K562 (cell line): ENCODE measurements around the gene MMP2. TPM values are rescaled to one million over a fixed set of nuclear protein-coding genes. Genes with fewer than 3 reads are reported as not detected.

ENCODE experiments used
- ATAC-seq: fragments of 200-7000 bp; cut with Tn5 transposase; 3 replicates; pipeline ENCODE4 v1.9.1; 2020; ENCODE audit warnings: moderate library complexity
- BruUV-seq: library from RNA; stranded (reverse); fragments of 400-500 nt; replicated peaks from 2 replicates; lab custom pipeline; 2021; lab: Mats Ljungman, UMichigan
- CTCF ChIA-PET: fragments of 300-600 bp; formaldehyde crosslinking; extraction: SDS; loops from one replicate; lab custom pipeline; 2021; ENCODE audit warnings: low intra/inter-chr PET ratio; lab: Yijun Ruan, JAX
- POLR2A ChIA-PET: fragments of 300-600, 350-650 bp; sonication (Branson Sonifier 250); formaldehyde crosslinking; extraction: SDS; loops from one replicate; lab custom pipeline; 2021; ENCODE audit warnings: antibody characterized with exemption, inconsistent platforms; lab: Yijun Ruan, JAX
- DNase-seq, 4 experiments: peaks; one replicate each; pipeline versions ENCODE4 v3.0.0 to v3.0.0-alpha.2; 2011 to 2018; ENCODE audit warnings: low spot score in 3 of 4, mixed read lengths in 3 of 4; ENCODE audit errors: extremely low read depth in 1 of 4
- FAIRE-seq: peaks from 2 replicates; lab custom pipeline; 2011; peaks lifted over from hg19 to GRCh38; lab: Jason Lieb, UNC
- H2AFZ ChIP-seq: 2 replicates; pipeline ENCODE4 v1.6.0; 2011; ENCODE audit warnings: low read depth, low read length, control low read depth, inconsistent platforms
- H3K27ac ChIP-seq: fragments of 200-600 bp; 3 replicates; pipeline ENCODE4 v1.8.0; 2011; ENCODE audit warnings: low read depth, mild to moderate bottlenecking, control low read depth, inconsistent platforms, low read length, moderate library complexity, mixed read lengths; ENCODE audit errors: extremely low read depth
- H3K27me3 ChIP-seq, 2 experiments: fragments of 300-600 bp in 1 of 2; 2 replicates in 1 of 2; 3 replicates in 1 of 2; pipeline versions ENCODE4 v1.6.0 to v1.8.0; 2011; ENCODE audit warnings: inconsistent platforms in 2 of 2, low read length in 2 of 2, mild to moderate bottlenecking in 1 of 2, mixed read lengths in 1 of 2, moderate library complexity in 1 of 2; ENCODE audit not compliant: control insufficient read depth in 2 of 2, insufficient read depth in 2 of 2
- H3K36me3 ChIP-seq: fragments of 300-600 bp; 3 replicates; pipeline ENCODE4 v1.8.0; 2011; ENCODE audit warnings: mild to moderate bottlenecking, low read length, inconsistent platforms; ENCODE audit not compliant: control insufficient read depth, insufficient read depth
- H3K4me1 ChIP-seq, 2 experiments: fragments of 200-600 bp in 1 of 2; replicated peaks in 1 of 2; 2 replicates in 1 of 2; 3 replicates in 1 of 2; pipeline versions ENCODE4 v1.5.1 to v1.8.0; 2011; ENCODE audit warnings: inconsistent platforms in 2 of 2, low read length in 2 of 2, mild to moderate bottlenecking in 1 of 2, mixed read lengths in 1 of 2, moderate library complexity in 1 of 2; ENCODE audit not compliant: control insufficient read depth in 2 of 2, insufficient read depth in 2 of 2
- H3K4me2 ChIP-seq: 2 replicates; pipeline ENCODE4 v1.6.1; 2011; ENCODE audit warnings: low read length, control low read depth, inconsistent platforms, mixed read lengths; ENCODE audit not compliant: insufficient read depth
- H3K4me3 ChIP-seq: fragments of 200-600 bp; sonication (generic), shearing (Covaris generic); 2 replicates; pipeline ENCODE4 v1.5.1; 2016; ENCODE audit warnings: control low read depth, inconsistent platforms
- H3K79me2 ChIP-seq: fragments of 200-600 bp; 3 replicates; pipeline ENCODE4 v1.8.0; 2011; ENCODE audit warnings: low read length, inconsistent platforms; ENCODE audit not compliant: control insufficient read depth, insufficient read depth
- H3K9ac ChIP-seq, 2 experiments: 2 replicates each; pipeline versions ENCODE4 v1.6.0 to v1.6.1; 2011; ENCODE audit warnings: low read depth in 2 of 2, low read length in 2 of 2, control low read depth in 1 of 2, inconsistent platforms in 1 of 2, mild to moderate bottlenecking in 1 of 2, mixed read lengths in 1 of 2; ENCODE audit not compliant: insufficient read depth in 1 of 2
- H3K9me1 ChIP-seq: one replicate; pipeline ENCODE4 v1.6.0; 2011; ENCODE audit warnings: inconsistent platforms, mild to moderate bottlenecking, low read length, moderate library complexity; ENCODE audit not compliant: control insufficient read depth, insufficient read depth
- H3K9me3 ChIP-seq: replicated peaks from 2 replicates; pipeline ENCODE4 v1.5.1; 2011; ENCODE audit warnings: low read depth, low read length, inconsistent platforms; ENCODE audit not compliant: control insufficient read depth, insufficient read depth
- H4K20me1 ChIP-seq: replicated peaks from 2 replicates; pipeline ENCODE4 v1.6.1; 2011; ENCODE audit warnings: low read length, inconsistent platforms, mixed read lengths; ENCODE audit not compliant: control insufficient read depth, insufficient read depth
- NR2F6 ChIP-seq: fragments of 450-650 bp; formaldehyde crosslinking; IDR thresholded peaks from 2 replicates; pipeline ENCODE4 v1.4.0; 2020; ENCODE audit warnings: mild to moderate bottlenecking
- PTTG1 ChIP-seq: fragments of 450-650 bp; IDR thresholded peaks from 2 replicates; pipeline ENCODE4 v1.6.1; 2016; ENCODE audit warnings: low read depth, mild to moderate bottlenecking, missing genetic modification characterization, missing compliant biosample characterization
- ZNF77 ChIP-seq: fragments of 250-450 bp; sonication (Bioruptor Pico); IDR thresholded peaks from 2 replicates; pipeline ENCODE4 v1.5.0; 2020
- ZNF778 ChIP-seq: fragments of 450-650 bp; formaldehyde crosslinking; IDR thresholded peaks from 2 replicates; pipeline ENCODE4 v1.4.0; 2020; ENCODE audit warnings: mild to moderate bottlenecking, moderate library complexity
- WGBS: fragments of 100-300 bp; shearing (Covaris generic); methylation state at CpG from one replicate; pipeline ENCODE4 v1.1.6; 2016; ENCODE audit warnings: low coverage, mixed read lengths; ENCODE audit not compliant: insufficient coverage; ENCODE audit errors: missing lambda C conversion rate; 5-methylcytosine and 5-hydroxymethylcytosine counted together
- in situ Hi-C: fragments of 300-500 bp; cut with MboI; formaldehyde crosslinking; loops from 4 replicates; pipeline ENCODE4 v1.15.0; 2018; ENCODE audit warnings: inconsistent platforms, mixed read lengths
- intact Hi-C: fragments of 100-400 bp; cut with micrococcal nuclease; formaldehyde crosslinking; loops from 2 replicates; pipeline ENCODE4 v1.14.2; 2022
- polyA plus RNA-seq, 8 experiments: library from polyadenylated mRNA; depleted of rRNA in 4 of 8; stranded (reverse) in 5 of 8; unstranded in 3 of 8; fragments of >200 nt; fragmentation: Nextera tagmentation in 2 of 8; fragmentation: Illumina TruSeq in 1 of 8; extraction: Ambion mirVana in 2 of 8; extraction: Trizol in 1 of 8; gene quantifications; 2 replicates each; pipeline versions ENCODE4 v1.2.1 to v1.2.3, GENCODE V29; 2011 to 2014; ENCODE audit warnings: inconsistent platforms in 1 of 8, missing spikeins in 1 of 8
- total RNA-seq, 7 experiments: library from RNA; depleted of rRNA in 6 of 7; stranded (reverse); fragments of >200 nt in 6 of 7; fragmentation: Illumina TruSeq in 2 of 7; extraction: Trizol in 2 of 7; gene quantifications; 2 replicates each; pipeline versions ENCODE4 v1.2.1 to v1.2.3, GENCODE V29; 2011 to 2021; ENCODE audit warnings: low replicate concordance in 1 of 7
- TF ChIP-seq, protein P1 (sequence below): conservative IDR thresholded peaks from 2 replicates; pipeline ENCODE4 v1.6.1; 2011; ENCODE audit warnings: low read depth, mild to moderate bottlenecking, low read length; ENCODE audit not compliant: control insufficient read depth
- TF ChIP-seq, protein P2 (sequence below), 2 experiments: fragments of 450-650 bp in 1 of 2; sonication (generic) in 1 of 2; formaldehyde crosslinking in 1 of 2; IDR thresholded peaks; 2 replicates each; pipeline versions ENCODE4 v1.7.1 to v1.9.0; 2016 to 2022; ENCODE audit warnings: inconsistent platforms in 1 of 2, mild to moderate bottlenecking in 1 of 2, missing genetic modification reagents in 1 of 2

Gene MMP2
- total and polyA plus RNA-seq, 9 of the 15 experiments (the other 6 are each of a cell fraction or from before 2014, with no cell fraction given): 0.05 to 0.53 TPM; not detected in 7

DNA sequence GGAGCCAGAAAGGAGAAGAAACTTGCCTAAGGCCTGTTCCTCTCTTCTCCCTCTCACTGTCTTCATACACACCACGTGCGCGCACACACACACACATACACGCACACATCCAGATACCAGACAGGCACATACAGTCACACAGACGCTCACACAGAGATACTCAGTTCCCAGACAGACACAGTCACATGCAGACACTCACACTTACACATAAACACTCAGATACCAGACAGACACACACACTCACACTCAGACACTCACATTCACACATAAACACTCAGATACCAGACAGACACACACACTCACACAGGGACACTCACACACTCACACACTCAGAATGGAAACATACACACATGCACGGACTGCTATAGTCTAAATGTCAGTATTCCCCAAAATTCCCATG lies 24.1 kb upstream of the MMP2 start:
- TF ChIP-seq ZNF778 (CRISPR knock-in tag) (no peak), ZNF77 (CRISPR knock-in tag) (no peak), NR2F6 (no peak), PTTG1 (tag) (no peak)
- TF ChIP-seq, protein P1, sequence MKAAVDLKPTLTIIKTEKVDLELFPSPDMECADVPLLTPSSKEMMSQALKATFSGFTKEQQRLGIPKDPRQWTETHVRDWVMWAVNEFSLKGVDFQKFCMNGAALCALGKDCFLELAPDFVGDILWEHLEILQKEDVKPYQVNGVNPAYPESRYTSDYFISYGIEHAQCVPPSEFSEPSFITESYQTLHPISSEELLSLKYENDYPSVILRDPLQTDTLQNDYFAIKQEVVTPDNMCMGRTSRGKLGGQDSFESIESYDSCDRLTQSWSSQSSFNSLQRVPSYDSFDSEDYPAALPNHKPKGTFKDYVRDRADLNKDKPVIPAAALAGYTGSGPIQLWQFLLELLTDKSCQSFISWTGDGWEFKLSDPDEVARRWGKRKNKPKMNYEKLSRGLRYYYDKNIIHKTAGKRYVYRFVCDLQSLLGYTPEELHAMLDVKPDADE: no peak
- TF ChIP-seq, protein P2, sequence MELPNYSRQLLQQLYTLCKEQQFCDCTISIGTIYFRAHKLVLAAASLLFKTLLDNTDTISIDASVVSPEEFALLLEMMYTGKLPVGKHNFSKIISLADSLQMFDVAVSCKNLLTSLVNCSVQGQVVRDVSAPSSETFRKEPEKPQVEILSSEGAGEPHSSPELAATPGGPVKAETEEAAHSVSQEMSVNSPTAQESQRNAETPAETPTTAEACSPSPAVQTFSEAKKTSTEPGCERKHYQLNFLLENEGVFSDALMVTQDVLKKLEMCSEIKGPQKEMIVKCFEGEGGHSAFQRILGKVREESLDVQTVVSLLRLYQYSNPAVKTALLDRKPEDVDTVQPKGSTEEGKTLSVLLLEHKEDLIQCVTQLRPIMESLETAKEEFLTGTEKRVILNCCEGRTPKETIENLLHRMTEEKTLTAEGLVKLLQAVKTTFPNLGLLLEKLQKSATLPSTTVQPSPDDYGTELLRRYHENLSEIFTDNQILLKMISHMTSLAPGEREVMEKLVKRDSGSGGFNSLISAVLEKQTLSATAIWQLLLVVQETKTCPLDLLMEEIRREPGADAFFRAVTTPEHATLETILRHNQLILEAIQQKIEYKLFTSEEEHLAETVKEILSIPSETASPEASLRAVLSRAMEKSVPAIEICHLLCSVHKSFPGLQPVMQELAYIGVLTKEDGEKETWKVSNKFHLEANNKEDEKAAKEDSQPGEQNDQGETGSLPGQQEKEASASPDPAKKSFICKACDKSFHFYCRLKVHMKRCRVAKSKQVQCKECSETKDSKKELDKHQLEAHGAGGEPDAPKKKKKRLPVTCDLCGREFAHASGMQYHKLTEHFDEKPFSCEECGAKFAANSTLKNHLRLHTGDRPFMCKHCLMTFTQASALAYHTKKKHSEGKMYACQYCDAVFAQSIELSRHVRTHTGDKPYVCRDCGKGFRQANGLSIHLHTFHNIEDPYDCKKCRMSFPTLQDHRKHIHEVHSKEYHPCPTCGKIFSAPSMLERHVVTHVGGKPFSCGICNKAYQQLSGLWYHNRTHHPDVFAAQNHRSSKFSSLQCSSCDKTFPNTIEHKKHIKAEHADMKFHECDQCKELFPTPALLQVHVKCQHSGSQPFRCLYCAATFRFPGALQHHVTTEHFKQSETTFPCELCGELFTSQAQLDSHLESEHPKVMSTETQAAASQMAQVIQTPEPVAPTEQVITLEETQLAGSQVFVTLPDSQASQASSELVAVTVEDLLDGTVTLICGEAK (IDR thresholded peaks at IDR 0.05): no peak
- TF ChIP-seq, protein P2 (CRISPR knock-in tag; IDR thresholded peaks at IDR 0.05): no peak
- no peaks in the 10 kb centered on the region for H3K4me1 ChIP-seq
- ATAC-seq: no peak
- no peak overlapping the region for H3K4me2 ChIP-seq
- H3K27me3 ChIP-seq: peaks cover 4 to 7% of the 10 kb centered on the region in 2 experiments; a peak in 4 of 5 replicates
- 1% methylated on average over 6 of the region's 6 CpGs for WGBS
- in situ Hi-C loops: no loop called here
- H3K9ac ChIP-seq: no peak overlapping the region
- no peaks in the 10 kb centered on the region for H4K20me1 ChIP-seq
- BruUV-seq: no TSS peak
- H3K9me3 ChIP-seq: no peaks in the 10 kb centered on the region
- FAIRE-seq: no peak
- no peak overlapping the region for H3K4me3 ChIP-seq
- intact Hi-C loops: no loop called here
- no peak overlapping the region for H2AFZ ChIP-seq
- no peaks in the 10 kb centered on the region for H3K79me2 ChIP-seq
- ChIA-PET CTCF (no interaction called here), POLR2A (interaction anchor here (0.7 kb wide), 1 partner anchor 331 kb away, joined by 3 read pairs; no protein-coding TSS in a partner anchor)
- H3K9me1 ChIP-seq: no peaks in the 10 kb centered on the region
- H3K27ac ChIP-seq: no peak overlapping the region
- DNase-seq: no peak
- no peaks in the 10 kb centered on the region for H3K36me3 ChIP-seq
